Mesenchymal stem cell (in vitro differentiated cells and primary cell): ENCODE measurements around the gene MPDU1.

ENCODE experiments used
- DNase-seq: peaks from one replicate; pipeline ENCODE4 v3.0.0-alpha.2; 2013
- H2AFZ ChIP-seq: one replicate; pipeline ENCODE4 v1.6.1; 2013; ENCODE audit warnings: low read depth, mild to moderate bottlenecking, control low read depth, inconsistent platforms, low read length, moderate library complexity
- H2AK5ac ChIP-seq: 2 replicates; pipeline ENCODE4 v1.6.1; 2013; ENCODE audit warnings: low read length, moderate library complexity, mild to moderate bottlenecking, inconsistent platforms; ENCODE audit not compliant: severe bottlenecking
- H2BK120ac ChIP-seq: one replicate; pipeline ENCODE4 v1.6.1; 2013; ENCODE audit warnings: low read depth, mild to moderate bottlenecking, inconsistent platforms, low read length, moderate library complexity
- H2BK12ac ChIP-seq, 2 experiments: one replicate each; pipeline ENCODE4 v1.6.1; 2013; ENCODE audit warnings: inconsistent platforms in 2 of 2, low read length in 2 of 2, mild to moderate bottlenecking in 2 of 2, moderate library complexity in 2 of 2, control low read depth in 1 of 2
- H2BK15ac ChIP-seq: one replicate; pipeline ENCODE4 v1.6.1; 2013; ENCODE audit warnings: mild to moderate bottlenecking, low read depth, inconsistent platforms; ENCODE audit not compliant: poor library complexity, severe bottlenecking
- H2BK5ac ChIP-seq: 2 replicates; pipeline ENCODE4 v1.6.1; 2013; ENCODE audit warnings: low read depth, mild to moderate bottlenecking, low read length, control low read depth, inconsistent platforms; ENCODE audit not compliant: poor library complexity, severe bottlenecking
- H3K14ac ChIP-seq, 2 experiments: one replicate each; pipeline ENCODE4 v1.6.1; 2013; ENCODE audit warnings: inconsistent platforms in 2 of 2, low read length in 2 of 2, control low read depth in 1 of 2, mild to moderate bottlenecking in 1 of 2, moderate library complexity in 1 of 2
- H3K18ac ChIP-seq, 2 experiments: one replicate each; pipeline ENCODE4 v1.6.1; 2013; ENCODE audit warnings: inconsistent platforms in 2 of 2, low read length in 2 of 2, control low read depth in 1 of 2, low read depth in 1 of 2, mild to moderate bottlenecking in 1 of 2
- H3K23ac ChIP-seq, 2 experiments: one replicate each; pipeline ENCODE4 v1.6.1; 2013; ENCODE audit warnings: inconsistent platforms in 2 of 2, low read length in 2 of 2, mild to moderate bottlenecking in 2 of 2, moderate library complexity in 2 of 2, control low read depth in 1 of 2
- H3K27ac ChIP-seq: 2 replicates; pipeline ENCODE4 v1.5.1; 2013; ENCODE audit warnings: mild to moderate bottlenecking, moderate library complexity, low read length, control low read depth, inconsistent platforms; ENCODE audit not compliant: poor library complexity, severe bottlenecking
- H3K27me3 ChIP-seq, 2 experiments: 2 replicates each; pipeline versions ENCODE4 v1.6.1 to v1.7.0; 2013; ENCODE audit warnings: low read length in 2 of 2, mild to moderate bottlenecking in 2 of 2, moderate library complexity in 2 of 2, control low read depth in 1 of 2, inconsistent platforms in 1 of 2; ENCODE audit not compliant: control insufficient read depth in 1 of 2, insufficient read depth in 1 of 2
- H3K36me3 ChIP-seq, 2 experiments: 2 replicates each; pipeline versions ENCODE4 v1.6.1 to v1.7.0; 2013; ENCODE audit warnings: low read length in 2 of 2, control low read depth in 1 of 2, inconsistent platforms in 1 of 2, low read depth in 1 of 2, mild to moderate bottlenecking in 1 of 2; ENCODE audit not compliant: insufficient read depth in 2 of 2, control insufficient read depth in 1 of 2
- H3K4ac ChIP-seq, 2 experiments: one replicate each; pipeline ENCODE4 v1.6.1; 2013; ENCODE audit warnings: inconsistent platforms in 2 of 2, low read length in 2 of 2, mild to moderate bottlenecking in 2 of 2, moderate library complexity in 2 of 2, control low read depth in 1 of 2, low read depth in 1 of 2
- H3K4me1 ChIP-seq: 2 replicates; pipeline ENCODE4 v1.6.1; 2013; ENCODE audit warnings: low read depth, low read length, control low read depth; ENCODE audit not compliant: control insufficient read depth, insufficient read depth
- H3K4me2 ChIP-seq: 2 replicates; pipeline ENCODE4 v1.6.1; 2013; ENCODE audit warnings: low read length, mild to moderate bottlenecking, inconsistent platforms; ENCODE audit not compliant: poor library complexity, severe bottlenecking
- H3K4me3 ChIP-seq, 2 experiments: 2 replicates each; pipeline versions ENCODE4 v1.5.1 to v1.7.0; 2013; ENCODE audit warnings: low read length in 2 of 2, mild to moderate bottlenecking in 2 of 2, control low read depth in 1 of 2, low read depth in 1 of 2; ENCODE audit not compliant: insufficient read depth in 1 of 2
- H3K79me1 ChIP-seq: replicated peaks from 2 replicates; pipeline ENCODE4 v1.6.1; 2013; ENCODE audit warnings: mild to moderate bottlenecking, control low read depth, low read length, inconsistent platforms; ENCODE audit not compliant: poor library complexity, severe bottlenecking
- H3K9ac ChIP-seq: 2 replicates; pipeline ENCODE4 v1.7.0; 2013; ENCODE audit warnings: mild to moderate bottlenecking, low read length, moderate library complexity
- H3K9me3 ChIP-seq: 2 replicates; pipeline ENCODE4 v1.7.0; 2013; ENCODE audit warnings: mild to moderate bottlenecking, low read length; ENCODE audit not compliant: control insufficient read depth
- H4K8ac ChIP-seq: one replicate; pipeline ENCODE4 v1.6.1; 2013; ENCODE audit warnings: inconsistent platforms, mild to moderate bottlenecking, low read length, moderate library complexity
- H4K91ac ChIP-seq: one replicate; pipeline ENCODE4 v1.6.1; 2013; ENCODE audit warnings: mild to moderate bottlenecking, low read length, inconsistent platforms
- WGBS: methylation state at CpG from one replicate; pipeline ENCODE4 v1.1.7; 2013; ENCODE audit warnings: mixed read lengths; 5-methylcytosine and 5-hydroxymethylcytosine counted together

MPDU1 gene

GRCh38 chr17:7632492-7632894, 48.8 kb downstream of the MPDU1 start:
- Histone ChIP-seq H3K9ac (peak overlapping the region; percentile 75), H3K18ac (no peak overlapping the region), H3K79me1 (no peaks in the 10 kb centered on the region), H4K8ac (peak overlapping the region; percentile 70), H3K14ac (no peak overlapping the region), H4K91ac (no peak overlapping the region), H3K4me2 (no peak overlapping the region), H2AFZ (peak overlapping the region; percentile 79), H2BK5ac (no peak overlapping the region), H3K4ac (peak overlapping the region in 1 of 2 experiments; percentile 68), H3K36me3 (no peaks in the 10 kb centered on the region), H3K27me3 (peaks cover 4 to 6% of the 10 kb centered on the region in 2 experiments), H2BK15ac (no peak overlapping the region), H3K23ac (no peak overlapping the region), H2BK12ac (peak overlapping the region in 1 of 2 experiments; percentile 43), H3K4me1 (peaks cover 4% of the 10 kb centered on the region), H3K27ac (no peak overlapping the region), H2BK120ac (peak overlapping the region; percentile 54), H2AK5ac (peak overlapping the region; percentile 57), H3K9me3 (no peaks in the 10 kb centered on the region), H3K4me3 (no peak overlapping the region)
- WGBS, result 55% methylated on average over 6 of the region's 6 CpGs
- DNase-seq, result peak; percentile 52

GRCh38 chr17:7633093-7633492, 49.4 kb downstream of the MPDU1 start:
- Histone ChIP-seq H3K14ac (no peak overlapping the region), H3K79me1 (no peaks in the 10 kb centered on the region), H2BK5ac (no peak overlapping the region), H3K9me3 (no peaks in the 10 kb centered on the region), H4K8ac (peak overlapping the region; percentile 4), H2BK15ac (no peak overlapping the region), H2BK120ac (peak overlapping the region; percentile 54), H3K23ac (no peak overlapping the region), H3K36me3 (no peaks in the 10 kb centered on the region), H4K91ac (no peak overlapping the region), H3K27ac (no peak overlapping the region), H3K4me3 (no peak overlapping the region), H2AFZ (no peak overlapping the region), H3K4me2 (no peak overlapping the region), H3K18ac (no peak overlapping the region), H2BK12ac (no peak overlapping the region), H3K4ac (no peak overlapping the region), H3K9ac (peak overlapping the region; percentile 75), H3K27me3 (peaks cover 4 to 6% of the 10 kb centered on the region in 2 experiments), H3K4me1 (peaks cover 2% of the 10 kb centered on the region), H2AK5ac (peak overlapping the region; percentile 36)
- no peak for DNase-seq
- WGBS, result 92% methylated on average over 2 of the region's 2 CpGs

- H3K4me2 ChIP-seq, result no peak overlapping the region
- peaks cover 2% of the 10 kb centered on the region for H3K4me1 ChIP-seq
- DNase-seq, result peak; percentile 66
- no peak overlapping the region for H3K4me3 ChIP-seq
- peak overlapping the region in 1 of 2 experiments; percentile 24 for H2BK12ac ChIP-seq
- H4K8ac ChIP-seq, result no peak overlapping the region
- H2BK5ac ChIP-seq, result no peak overlapping the region
- peak overlapping the region in 1 of 2 experiments; percentile 26 for H3K4ac ChIP-seq
- peaks cover 4 to 6% of the 10 kb centered on the region in 2 experiments for H3K27me3 ChIP-seq
- H2AFZ ChIP-seq, result no peak overlapping the region
- H2BK15ac ChIP-seq, result no peak overlapping the region
- no peak overlapping the region for H2AK5ac ChIP-seq
- H3K79me1 ChIP-seq, result no peaks in the 10 kb centered on the region
- H3K18ac ChIP-seq, result no peak overlapping the region
- H4K91ac ChIP-seq, result no peak overlapping the region
- H3K27ac ChIP-seq, result no peak overlapping the region
- no peaks in the 10 kb centered on the region for H3K9me3 ChIP-seq
- H3K23ac ChIP-seq, result no peak overlapping the region
- no peaks in the 10 kb centered on the region for H3K36me3 ChIP-seq
- 32% methylated on average over 5 of the region's 5 CpGs for WGBS
- no peak overlapping the region for H3K14ac ChIP-seq
- peak overlapping the region; percentile 13 for H3K9ac ChIP-seq
- H2BK120ac ChIP-seq, result no peak overlapping the region
Measured at GRCh38 chr17:7634384-7634783, 50.7 kb downstream of the MPDU1 start.

- Histone ChIP-seq H3K9ac (no peak overlapping the region), H2AFZ (no peak overlapping the region), H3K14ac (no peak overlapping the region)
Measured at GRCh38 chr17:7636163-7636562, 52.5 kb downstream of the MPDU1 start.

More at GRCh38 chr17:7636163-7636562, 52.5 kb downstream of the MPDU1 start:
- H2AK5ac ChIP-seq, result no peak overlapping the region
- no peaks in the 10 kb centered on the region for H3K79me1 ChIP-seq
- no peak overlapping the region for H3K4me3 ChIP-seq
- no peak for DNase-seq
- no peak overlapping the region for H3K23ac ChIP-seq
- H2BK15ac ChIP-seq, result peak overlapping the region; percentile 7
- H2BK12ac ChIP-seq, result no peak overlapping the region
- H3K9me3 ChIP-seq, result no peaks in the 10 kb centered on the region
- no peak overlapping the region for H3K18ac ChIP-seq
- H4K8ac ChIP-seq, result no peak overlapping the region
- 79% methylated on average over 5 of the region's 5 CpGs for WGBS
- no peak overlapping the region for H4K91ac ChIP-seq
- no peak overlapping the region for H3K4ac ChIP-seq
- H3K27me3 ChIP-seq, result peaks cover 4 to 6% of the 10 kb centered on the region in 2 experiments
- no peak overlapping the region for H2BK5ac ChIP-seq
- no peak overlapping the region for H3K27ac ChIP-seq
- H2BK120ac ChIP-seq, result no peak overlapping the region
- H3K36me3 ChIP-seq, result no peaks in the 10 kb centered on the region
- H3K4me2 ChIP-seq, result no peak overlapping the region
- peaks cover 2% of the 10 kb centered on the region for H3K4me1 ChIP-seq
